ENCODE results near the gene LRRN2.

Gene LRRN2

GRCh38 chr1:204624631-204625216 is 60.8 kb downstream of the LRRN2 start:
- no peak for DNase-seq

DNA sequence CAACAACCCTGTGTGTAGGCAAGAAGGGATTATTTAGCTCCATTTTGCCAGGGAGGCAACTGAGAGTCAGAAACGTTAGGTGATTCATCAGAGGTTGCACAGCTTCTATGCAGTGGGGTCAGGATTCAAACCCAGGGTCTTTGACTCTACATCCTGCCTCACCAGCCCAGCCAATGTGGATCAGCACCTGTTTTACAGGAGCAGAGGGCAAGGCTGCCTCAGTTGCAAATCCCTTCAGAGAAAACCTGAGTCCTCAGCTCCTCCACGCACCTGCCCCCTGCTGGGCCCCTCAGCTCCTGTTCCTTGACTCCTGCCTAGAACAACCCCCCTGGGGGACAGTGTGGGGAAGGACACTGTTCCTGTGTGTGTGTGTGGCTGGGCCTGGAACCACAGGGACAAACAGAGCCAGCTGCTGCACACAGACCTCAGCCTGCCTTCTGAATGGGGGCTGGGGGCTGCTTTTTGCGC is 61.6 kb downstream of the LRRN2 start:
- DNase-seq: no peak

- DNase-seq: no peak
Measured at GRCh38 chr1:204623365-204623893, 62.1 kb downstream of the LRRN2 start.

DNA sequence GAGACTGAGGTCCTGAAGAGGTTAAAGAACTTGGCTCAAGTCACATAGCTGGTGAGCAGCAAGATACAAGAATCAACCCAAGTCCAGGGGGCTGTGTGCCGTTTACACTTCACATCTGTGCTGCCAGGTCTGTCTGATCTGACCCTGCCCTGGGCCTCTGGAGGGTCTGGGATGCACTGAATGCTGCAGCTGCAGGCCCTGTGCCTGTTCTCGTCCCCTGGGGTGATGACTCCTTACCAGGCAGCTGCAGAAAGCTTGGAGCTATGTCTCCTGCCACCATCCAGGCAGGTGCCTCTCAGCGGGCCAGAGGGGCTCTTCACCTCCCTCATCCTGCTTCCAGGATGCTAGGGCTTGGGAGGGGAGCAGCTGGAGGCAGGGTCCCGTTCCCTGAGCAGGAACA is 63.5 kb downstream of the LRRN2 start:
- no peak for DNase-seq

GRCh38 chr1:204621396-204621795 is 64.1 kb downstream of the LRRN2 start:
- no peak for DNase-seq

GRCh38 chr1:204619721-204620120 is 65.8 kb downstream of the LRRN2 start:
- DNase-seq: no peak

- DNase-seq: no peak
Measured at GRCh38 chr1:204618148-204618760, 67.3 kb downstream of the LRRN2 start.

GRCh38 chr1:204617256-204618147 is 68.0 kb downstream of the LRRN2 start:
- DNase-seq: no peak

GRCh38 chr1:204616641-204617040 is 68.9 kb downstream of the LRRN2 start:
- DNase-seq: no peak

DNA sequence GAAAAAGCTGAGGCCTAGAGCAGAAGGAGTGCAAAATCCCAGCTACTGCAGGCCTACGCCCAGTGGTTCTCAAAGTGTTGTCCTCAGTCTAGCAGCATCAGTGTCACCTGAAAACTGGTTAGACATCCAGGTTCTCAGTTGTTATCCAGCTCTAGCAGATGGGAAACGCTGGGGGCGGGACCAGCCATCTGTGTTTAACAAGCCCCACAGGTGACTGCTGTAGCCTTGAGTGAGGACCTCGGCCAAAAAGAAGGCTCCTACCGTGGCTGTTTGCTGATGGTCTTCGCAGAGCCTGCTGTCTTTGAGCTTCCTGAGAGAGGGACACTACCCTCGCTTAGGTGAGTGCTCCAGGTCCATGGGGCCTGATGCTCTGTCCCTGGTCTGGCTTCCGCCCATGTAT is 69.7 kb downstream of the LRRN2 start:
- no peak for DNase-seq

DNA sequence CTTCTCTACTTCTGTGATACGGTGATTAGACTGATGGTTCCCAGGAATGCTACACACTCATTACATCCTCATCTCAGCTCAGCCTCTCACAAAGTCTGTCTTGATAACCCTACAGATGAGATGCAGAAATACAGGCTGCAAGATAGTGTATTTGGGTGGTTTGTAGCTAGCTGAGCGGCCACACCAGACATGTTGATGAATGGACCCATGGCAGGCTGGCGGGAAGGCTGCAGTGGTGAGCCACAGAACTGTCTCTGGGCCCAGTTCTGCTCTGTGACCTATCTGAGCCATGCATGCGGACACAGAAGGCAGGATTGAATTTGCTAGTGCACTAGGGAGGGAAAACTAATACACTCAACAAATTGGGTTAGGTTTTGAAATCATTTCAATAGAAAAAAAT is 71.9 kb downstream of the LRRN2 start:
- no peak for DNase-seq

- no peak for DNase-seq
Measured at GRCh38 chr1:204612326-204612725, 73.2 kb downstream of the LRRN2 start.

DNA sequence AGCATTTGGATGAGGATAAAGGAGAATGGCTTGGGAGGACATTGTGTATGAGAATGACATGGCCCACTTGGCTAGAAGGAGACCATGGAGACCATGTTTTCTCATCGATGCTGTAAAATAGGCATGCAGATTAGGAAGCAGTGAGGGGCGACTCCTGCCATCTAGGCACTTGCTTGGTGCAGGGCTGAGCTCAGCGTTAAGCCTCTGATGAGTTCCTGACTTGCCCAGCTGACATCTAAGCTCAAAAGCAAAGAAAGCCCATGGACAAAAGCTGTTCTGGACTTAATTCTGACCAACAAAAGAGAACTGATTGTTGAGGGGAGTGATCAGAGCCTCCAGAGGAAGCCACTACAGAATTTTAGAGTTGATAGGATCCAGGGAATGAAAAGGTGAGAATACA is 74.5 kb downstream of the LRRN2 start:
- DNase-seq: no peak

DNA sequence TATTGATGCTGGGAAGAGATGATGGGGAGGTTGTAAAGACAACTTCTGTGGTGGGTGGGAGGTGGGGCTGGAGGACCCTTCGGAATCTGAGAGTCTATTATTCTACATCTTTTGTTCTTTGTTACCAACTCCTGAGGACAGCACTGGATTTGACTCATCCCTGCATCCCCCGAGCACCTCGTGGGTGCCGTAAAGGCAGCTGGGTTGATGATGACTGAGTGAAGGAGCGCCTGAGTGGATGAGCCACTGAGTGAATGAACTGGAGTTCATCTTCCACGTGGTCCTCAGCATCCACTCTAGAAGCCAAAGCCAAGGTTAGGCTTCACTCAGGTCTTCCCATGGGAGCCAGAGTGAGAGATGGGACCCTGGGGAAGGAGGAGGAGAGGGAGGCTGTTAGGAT is 77.6 kb downstream of the LRRN2 start:
- DNase-seq: no peak

DNA sequence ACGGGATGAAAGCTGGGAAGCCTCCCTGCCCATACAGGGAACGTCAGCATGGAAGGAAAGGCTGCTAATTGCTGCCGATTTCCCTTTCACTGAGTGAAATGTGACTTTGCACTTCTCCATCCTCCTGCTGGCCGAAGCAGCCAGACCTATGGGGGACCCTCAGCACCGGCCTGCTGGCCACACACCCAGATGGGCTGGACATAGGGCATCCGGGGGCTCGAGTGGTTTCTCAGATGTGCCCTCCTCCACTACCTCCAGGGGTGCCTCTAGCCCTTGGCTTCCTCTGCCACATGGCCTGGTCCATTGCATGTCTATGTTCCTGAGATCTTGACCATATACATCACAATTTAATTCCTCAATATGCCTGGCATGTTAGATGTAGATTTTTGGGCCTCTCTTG is 79.7 kb downstream of the LRRN2 start:
- no peak for DNase-seq

- no peak for DNase-seq
Measured at GRCh38 chr1:204602871-204603542, 82.5 kb downstream of the LRRN2 start.

- DNase-seq: no peak
Measured at GRCh38 chr1:204602111-204602579, 83.4 kb downstream of the LRRN2 start.

DNA sequence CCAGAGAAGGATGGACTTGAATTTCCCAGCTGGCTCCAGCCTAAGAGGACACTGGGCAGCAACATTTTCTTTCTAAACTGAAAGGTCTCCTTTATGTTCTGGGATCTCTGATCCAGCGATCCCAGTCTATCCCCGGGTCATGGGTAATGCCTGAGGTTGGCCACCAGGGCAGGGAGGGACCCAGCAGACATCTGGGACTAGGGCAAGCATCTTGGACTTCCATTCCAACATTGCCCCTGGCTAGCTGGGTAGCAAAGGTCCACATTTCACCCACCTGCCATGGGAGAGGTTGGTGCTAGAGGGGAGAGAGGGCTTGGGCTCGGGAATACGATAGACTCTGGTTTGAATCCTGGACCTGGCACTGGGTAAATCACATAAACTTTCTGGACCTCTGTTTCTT is 84.6 kb downstream of the LRRN2 start:
- DNase-seq: no peak

GRCh38 chr1:204600203-204600602 is 85.3 kb downstream of the LRRN2 start:
- DNase-seq: no peak

- DNase-seq: no peak
Measured at GRCh38 chr1:204599596-204599995, 85.9 kb downstream of the LRRN2 start.

DNA sequence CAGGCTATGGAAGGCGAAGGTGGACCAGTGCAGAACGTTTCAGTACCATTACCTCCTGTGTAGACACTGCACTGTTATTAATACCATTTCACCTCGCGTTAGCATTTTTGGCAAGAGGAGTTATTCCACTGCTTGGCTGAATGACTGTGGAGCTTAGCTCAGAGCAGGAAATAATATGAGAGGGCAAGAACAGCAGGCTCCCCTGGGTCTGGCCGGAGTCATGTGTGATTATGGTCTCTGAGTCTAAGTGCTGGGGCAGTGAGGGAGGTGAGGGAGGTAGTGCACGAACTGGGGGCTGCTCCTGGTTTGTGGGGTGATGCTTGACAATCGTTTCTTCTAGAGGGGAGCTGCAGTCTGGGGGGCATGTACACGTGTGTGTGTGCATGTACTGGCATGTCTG is 86.4 kb downstream of the LRRN2 start:
- no peak for DNase-seq

GRCh38 chr1:204598319-204598969 is 87.1 kb downstream of the LRRN2 start:
- DNase-seq: peak; percentile 10
